Medulla oblongata (tissue), 1 donor: ENCODE measurements around the gene ZNF883.
"Not testable (repeated sequence)": the region's sequence is repeated elsewhere in the genome, so short reads cannot be mapped to it uniquely, and the experiment has no call there.

ENCODE experiments used
- DNase-seq: peaks from one replicate; pipeline ENCODE4 v3.0.0-alpha.2; 2015; ENCODE audit errors: extremely low spot score

Gene ZNF883

DNA sequence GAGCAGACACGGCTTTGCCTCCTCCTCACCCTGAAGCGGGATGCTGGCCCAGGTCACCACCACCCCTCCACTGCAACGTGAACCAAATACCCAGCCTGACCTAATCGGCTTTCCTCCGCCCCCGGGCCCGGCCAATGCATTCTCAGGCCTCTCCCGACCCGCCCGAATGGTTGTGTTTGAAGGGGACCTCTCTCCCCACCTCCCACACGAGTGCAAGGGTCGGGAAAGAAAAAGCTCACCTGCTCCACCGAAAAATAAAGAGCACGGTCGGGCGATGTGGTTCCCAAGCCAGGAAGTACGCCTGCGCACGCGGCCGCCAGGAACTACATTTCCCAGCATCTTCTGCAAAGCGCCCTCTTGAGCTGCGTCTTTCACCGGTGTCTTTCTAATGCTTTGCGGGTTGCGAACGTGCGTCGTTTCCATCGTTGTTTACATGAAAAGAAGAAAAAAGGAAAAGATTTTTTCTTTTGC lies at the start of gene ZNF883:
TSS of gene ZNF883 (minus strand) at position 282 of the 471 bp plus-strand sequence.
- peak; percentile 57 for DNase-seq

DNA sequence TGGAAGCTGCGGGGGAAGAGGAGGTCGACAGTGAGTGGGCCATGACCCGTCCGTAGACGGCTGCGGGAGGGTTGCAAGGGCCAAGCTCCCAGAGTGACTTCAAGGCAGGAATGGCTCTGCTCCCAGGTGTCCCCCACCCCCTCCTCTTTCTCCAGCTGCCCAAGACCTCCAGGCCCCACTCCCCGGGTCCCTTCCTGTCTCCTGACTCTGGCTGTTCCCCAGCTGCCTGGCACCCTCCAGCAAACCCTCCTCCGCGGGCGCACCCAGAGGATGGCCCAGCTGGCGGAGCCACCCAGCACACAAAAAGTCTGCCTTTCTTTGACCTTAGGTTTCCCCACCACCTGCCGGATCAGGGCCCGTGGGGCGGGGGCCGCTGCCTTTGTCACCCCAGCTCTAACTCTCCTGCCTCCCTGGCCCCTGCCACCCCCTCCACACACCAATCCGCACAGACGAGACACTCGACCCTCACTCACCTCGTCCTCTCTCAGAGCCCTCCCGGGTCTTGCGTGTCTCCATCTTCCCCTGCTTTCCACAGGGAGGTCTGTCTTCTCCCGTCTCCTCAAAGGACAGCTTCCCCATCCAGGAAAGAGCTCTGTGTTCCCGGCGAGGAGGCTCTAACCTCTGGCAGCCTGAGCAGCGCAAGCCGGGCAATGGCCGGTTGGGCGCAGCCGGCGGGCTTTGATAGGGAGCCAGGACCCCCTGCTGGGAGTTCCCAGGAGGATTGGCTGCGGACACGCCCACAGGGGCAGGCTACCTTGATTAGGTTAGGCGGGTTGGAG lies 49.3 kb upstream of the ZNF883 start:
- not testable (repeated sequence) for DNase-seq

DNA sequence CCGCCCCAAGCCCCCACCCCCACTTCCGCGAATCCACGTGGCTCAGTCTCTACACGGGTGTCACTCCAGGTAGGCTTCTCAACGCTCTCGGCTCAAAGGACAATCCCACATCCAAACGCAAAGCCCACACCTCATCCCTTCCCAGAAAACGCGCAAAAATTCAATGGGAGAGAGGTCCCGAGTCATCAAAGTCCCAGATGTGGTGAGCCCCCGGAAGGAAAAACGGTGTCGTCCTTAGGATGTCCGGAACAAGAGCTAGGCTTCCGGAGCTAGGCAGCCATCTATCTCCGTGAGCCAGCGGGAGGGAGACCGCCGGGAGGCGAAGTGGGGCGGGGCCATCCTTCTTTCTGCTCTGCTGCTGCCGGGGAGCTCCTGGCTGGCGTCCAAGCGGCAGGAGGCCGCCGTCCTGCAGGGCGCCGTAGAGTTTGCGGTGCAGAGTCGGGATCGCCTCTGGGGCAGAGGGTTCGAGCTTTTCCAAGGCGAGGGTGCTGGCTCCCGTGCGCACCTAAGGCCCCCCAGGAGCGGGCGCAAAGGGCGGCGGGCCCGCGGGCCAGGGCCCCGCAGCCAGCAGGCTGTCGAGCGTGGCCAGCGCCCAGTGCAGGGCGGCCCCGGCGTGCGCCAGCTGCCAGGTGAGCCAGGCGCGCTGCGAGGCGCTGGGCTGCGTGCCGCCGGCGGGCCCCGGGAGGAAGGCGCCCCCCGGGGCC lies 47.7 kb upstream of the ZNF883 start:
- not testable (repeated sequence) for DNase-seq

DNA sequence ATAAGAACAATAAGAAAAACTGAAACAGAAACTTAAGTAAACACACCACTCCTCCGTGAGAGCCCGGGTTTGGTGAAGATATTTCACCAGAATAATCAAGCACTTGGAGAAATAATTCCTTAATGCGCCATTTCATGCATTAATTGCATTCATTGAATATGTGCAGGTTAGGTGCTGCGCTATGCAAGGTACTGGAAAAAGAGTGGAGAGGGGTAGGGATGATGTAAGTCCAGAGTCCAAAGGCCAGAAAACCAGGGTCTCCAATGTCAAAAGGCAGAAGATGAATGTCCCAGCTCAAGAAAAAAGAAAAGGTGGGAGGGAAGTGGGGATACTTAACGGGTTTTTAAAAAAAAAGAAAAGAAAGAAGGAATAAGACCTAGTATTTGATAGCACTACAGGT lies 45.2 kb upstream of the ZNF883 start:
- DNase-seq, result peak; percentile 2

DNA sequence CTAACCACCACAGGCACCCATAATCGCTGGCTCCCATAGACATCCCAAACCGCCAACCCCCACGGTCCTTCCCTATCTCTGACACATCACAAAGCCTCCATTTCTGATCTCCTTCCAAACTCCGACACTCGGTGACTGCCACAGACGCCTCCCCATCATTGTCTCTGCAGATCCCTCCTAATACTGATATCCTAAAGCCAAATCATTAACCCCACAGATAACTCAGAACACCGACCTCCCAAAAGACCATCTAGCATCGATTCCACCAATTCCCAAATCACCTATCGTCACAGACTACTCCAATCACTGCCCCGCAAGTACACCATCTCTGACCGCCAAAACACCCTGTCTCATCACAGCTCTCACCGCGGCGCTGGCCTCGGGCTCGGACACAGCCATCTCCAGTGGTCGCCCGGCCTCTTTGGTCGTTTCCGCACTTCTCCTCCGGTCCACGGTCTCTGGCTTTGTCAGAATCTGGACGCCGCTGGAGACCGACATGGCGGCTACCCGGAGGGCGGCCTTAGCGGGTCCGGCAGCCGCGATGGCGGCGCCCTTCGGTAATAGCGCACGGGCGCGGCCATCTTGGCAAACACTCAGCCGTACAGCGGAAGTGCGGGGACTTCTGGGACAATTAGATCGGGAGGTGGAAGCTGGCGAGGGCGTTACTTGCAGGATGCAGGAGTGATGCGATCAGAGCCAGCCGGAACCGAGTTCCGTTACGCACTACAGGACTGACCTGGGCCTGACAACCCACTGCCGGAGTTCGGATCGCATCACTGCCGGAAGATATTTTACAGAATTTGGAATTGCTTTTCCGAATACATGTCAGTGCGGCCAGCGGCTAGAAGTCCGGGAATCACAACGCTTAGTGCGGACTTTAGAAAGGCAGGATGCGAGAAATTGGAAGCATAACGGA lies 44.5 kb upstream of the ZNF883 start, which contains the start of gene ZFP37:
TSS of gene ZFP37 (minus strand) at position 534 of the 916 bp plus-strand sequence. CDS start at position 498, 36 bp downstream.
- peak; percentile 96 for DNase-seq

DNA sequence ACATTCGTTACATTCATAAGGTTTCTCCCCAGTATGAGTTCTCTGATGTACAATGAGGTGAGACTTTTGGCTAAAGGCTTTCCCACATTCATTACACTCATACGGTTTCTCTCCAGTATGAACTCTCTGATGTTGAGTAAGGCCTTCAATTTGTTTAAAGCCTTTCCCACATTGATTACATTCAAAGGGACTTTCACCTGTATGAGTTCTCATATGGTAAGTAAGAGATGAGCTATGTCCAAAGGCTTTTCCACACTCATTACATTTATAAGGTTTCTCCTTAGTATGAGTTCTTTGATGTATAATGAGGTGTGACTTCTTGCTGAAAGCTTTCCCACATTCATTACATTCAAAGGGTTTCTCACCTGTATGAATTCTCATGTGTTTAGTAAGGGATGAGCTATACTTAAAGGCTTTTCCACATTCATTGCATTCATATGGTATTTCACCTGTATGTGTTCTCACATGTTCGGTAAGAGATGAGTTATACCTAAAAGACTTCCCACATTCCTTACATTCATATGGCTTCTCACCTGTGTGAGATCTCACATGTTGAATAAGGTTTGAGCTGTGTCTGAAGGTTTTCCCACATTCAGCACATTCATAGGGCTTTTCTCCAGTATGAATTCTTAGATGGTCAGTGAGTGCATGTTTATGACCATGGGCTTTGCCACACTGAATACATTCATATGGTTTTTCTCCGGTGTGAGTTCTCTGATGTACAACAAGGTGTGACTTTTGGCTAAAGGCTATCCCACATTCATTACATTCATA lies 31.1 kb upstream of the ZNF883 start:
- no peak for DNase-seq

DNA sequence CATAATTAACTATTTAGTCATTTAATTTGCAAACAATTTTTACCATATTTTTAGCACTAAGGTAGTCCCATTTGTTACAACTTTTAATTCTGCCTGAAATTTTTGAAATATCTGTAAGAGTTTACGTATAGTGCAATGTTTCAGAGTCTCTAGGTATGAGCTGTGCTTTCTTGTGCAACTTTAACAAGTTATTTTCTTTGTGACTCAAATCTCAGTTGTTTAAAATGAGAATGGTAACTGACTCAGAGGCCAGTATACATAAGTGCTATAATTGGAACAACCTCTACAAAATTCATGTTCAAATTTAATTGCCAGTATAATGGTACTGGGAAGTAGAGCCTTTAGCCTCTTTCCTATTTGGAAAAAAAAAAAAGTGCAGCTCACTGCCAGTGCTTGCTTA lies 14.2 kb upstream of the ZNF883 start:
- no peak for DNase-seq

DNA sequence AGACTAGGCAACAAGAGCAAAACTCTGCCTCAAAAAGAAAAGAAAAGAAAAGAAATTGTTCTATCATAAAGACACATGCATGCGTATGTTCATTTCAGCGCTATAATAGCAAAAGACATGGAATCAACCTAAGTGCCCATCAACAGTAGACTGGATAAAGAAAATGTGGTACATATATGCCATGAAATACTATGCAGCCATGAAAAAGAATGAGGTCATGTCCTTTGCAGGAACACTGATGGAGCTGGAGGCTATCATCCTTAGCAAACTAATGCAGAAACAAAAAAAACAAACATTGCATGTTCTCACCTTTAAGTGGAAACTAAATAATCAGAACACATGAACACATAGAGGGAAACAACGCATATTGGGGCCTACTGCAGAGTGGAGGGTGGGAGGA lies 6.3 kb upstream of the ZNF883 start:
- no peak for DNase-seq

DNA sequence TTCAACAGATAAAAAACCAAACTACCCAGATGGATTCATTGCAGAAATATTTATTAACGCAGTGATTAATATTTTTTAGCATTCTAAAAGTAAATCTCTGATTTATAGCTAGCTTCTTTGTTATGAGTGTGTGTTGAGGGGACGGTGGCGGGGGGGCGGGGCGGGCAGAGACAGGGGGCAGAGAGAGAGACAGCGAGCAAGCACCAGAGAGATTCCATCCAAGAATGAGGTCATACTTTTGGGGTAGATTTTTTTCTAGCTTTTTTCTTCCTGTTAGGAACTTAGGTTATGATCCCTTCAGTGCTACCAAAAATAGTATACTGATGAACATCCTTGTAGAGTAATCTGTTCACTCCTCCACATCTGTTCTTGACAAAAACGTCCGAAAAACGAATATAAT lies 500 bp upstream of the ZNF883 start:
- no peak for DNase-seq

DNA sequence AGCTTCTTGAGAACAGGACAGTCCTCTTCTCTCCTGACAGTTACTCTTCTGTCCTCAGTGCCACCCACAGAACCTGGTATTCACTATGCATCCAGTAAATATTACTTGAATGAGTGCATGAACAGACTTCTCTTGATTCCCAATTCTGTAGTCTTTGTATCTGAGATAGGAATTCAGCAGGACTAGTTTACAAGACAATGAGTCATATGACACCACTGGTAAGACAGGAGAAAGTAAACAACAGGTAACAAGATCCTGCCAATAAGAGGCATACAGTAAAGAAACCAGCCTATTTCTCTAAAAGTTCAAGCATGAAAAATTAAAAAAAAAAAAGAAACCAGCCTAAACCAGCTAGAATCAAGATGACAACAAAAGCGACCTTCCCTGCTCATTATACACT lies 6.2 kb downstream of the ZNF883 start:
- DNase-seq, result no peak

DNA sequence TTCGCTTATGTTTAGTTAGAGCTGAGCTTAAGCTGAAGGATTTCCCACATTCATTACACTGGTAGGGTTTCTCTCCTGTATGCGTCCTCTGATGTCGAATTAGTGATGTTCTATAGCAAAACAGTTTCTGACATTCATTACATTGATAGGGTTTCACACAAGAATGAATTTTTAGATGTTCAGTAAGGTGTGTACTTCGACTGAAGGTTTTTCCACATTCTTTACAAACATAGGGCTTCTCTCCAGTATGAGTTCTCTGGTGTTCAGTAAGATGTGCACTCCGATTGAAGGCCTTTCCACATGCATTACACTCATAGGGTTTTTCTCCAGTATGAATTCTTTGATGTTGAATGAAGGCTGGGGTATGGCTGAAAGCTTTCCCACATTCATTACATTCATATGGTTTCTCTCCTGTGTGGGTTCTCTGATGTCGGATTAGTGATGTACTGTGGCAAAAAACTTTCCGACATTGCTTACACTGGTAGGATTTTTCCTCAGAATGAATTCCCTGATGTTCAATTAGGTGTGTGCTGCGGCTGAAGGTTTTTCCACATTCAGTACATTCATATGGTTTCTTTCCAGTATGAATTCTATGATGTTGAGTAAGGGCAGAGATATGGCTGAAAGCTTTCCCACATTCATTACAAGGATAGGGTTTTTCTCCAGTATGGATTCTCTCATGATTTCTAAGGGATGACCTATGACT lies 14.6 kb downstream of the ZNF883 start:
- DNase-seq, result no peak

DNA sequence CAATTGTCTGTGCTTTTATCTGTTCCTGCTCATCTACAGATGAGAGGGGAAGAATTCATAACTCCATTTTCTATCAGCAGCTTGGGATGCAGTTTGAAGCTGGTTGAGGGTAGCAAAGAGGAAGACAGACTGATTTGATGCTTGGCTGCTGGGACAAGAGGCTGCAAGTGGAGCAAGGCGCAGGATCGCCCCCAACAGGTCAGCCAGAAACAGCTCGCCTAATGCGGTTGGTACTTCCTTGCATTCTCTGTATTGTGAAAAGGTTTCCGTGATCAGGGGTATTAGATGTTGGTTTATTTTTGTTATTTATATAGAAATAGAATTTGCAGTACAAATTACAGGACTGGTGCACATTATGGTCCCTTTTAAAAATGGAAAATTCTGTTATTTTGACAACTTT lies 40.6 kb downstream of the ZNF883 start:
- no peak for DNase-seq

DNA sequence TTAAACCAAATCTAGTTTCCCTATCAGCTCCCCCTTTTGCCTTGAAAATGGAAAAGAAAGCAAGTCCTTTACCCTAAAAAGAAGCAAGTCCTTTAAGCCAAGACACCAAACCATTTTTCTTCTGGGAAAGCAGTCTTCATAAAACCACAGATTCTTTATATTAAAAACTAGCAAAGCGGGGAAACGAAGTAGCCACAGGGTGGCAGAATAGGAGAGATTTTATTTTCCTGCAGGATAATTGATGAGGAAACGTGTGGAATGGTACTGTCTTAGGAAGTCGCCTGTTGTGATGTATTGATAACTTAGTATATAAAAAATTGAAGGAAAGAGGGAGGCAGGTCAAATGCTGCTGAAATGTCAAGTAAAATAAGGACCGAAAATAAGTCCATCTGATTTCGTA lies 41.1 kb downstream of the ZNF883 start:
- DNase-seq, result no peak

DNA sequence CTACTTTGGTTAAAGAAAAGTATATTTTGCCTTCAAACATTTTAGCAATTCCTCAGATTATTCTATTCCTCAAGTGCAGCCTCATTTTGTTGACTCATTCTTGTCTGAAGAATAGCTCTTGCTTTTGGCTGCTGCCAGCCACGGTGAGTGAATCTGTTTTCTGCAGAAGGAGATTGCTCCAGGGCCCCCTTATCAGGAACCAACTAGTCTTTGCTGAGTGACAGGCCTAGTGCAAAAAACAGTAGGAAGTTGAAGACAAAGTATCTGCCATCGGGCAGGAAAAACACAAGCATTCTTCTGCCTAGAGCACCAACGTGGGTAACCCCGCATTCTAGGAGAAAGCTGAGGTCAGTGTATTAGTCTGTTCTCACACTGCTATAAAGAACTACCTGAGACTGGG lies 42.3 kb downstream of the ZNF883 start:
- no peak for DNase-seq

DNA sequence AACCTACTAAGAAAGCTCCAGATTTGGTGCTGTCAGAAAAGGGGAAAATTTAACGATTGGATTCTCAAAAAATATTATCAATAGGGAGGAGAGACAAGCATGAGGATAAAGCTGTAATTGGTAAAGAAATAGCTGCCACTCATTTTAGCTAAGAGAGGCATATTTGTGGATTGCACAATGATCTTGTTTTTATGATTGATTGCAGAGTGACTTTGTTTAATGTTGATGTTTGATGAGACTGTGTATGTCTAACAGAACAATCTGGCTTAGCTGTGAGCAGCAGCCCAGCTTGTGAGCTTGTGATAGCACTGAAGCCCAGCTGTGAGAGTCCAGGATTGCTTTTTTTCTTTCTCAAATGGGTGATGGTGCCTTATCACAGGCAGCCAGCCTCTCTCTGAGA lies 56.4 kb downstream of the ZNF883 start:
- no peak for DNase-seq

DNA sequence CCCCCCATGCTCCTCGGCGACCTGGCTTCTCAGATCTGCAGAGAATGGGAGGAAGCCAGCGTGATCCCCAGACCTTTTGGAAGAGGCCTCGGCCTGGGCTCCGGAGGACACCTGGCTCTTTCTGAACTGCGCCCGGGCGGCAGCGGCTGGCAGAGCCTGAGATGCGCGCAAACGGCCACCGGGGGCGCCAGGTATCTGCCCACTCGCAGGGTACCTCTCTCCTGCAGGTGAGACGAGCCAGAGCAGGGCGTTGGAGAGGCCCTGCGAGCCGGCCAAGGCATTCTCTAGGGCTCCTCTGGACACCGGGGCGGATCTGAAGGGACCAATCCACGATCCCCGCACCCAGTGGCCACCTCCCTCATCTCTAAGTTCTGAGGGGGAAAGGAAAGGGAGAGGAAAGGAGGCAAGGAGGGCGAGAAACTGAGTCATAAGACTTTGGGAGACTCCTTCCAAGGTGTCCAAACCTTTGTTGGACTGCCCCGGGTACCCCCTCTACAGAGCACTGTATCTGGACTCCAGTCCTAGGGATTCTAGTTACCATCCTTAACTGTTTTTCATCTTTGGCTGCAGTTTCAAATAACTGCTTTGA lies 66.3 kb downstream of the ZNF883 start:
- no peak for DNase-seq

DNA sequence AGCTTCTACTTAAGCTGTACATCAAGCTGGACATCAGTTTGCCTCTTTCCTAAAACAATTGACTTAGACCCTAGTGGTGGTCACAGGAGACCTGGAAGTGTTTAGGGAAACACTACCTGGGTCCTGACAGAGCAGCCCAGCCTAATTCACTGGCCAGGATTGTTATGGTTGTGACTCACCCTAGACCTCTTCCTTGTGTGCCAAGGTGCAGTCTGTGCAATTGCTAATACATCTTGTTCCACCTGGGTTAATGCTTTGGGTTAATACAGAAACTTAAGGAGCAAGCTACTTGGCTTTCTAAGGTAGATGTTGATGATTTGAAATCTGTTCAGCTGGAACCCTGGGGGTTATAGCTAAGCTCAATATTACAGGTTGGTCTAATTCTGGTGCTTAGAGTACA lies 72.6 kb downstream of the ZNF883 start:
- DNase-seq, result no peak

DNA sequence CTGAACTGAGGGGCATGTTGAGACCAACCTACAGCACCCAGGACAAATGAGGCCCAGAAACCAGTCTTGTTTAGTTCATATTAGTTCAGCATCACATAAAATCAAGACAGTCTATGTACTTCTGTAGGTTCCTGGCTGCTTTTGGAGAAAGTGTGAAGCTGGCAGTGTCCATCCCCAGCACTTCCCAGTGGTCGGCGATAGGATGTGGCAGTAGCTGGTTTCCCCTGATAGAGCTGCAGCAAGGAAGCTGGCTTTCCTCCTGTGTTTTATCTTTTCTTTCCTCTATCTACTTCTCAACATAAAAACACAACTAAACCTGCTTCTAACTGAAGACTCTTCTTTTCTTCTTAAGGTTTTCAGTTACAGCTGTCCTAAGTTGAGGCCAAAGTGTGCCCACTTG lies 78.3 kb downstream of the ZNF883 start:
- DNase-seq, result no peak

DNA sequence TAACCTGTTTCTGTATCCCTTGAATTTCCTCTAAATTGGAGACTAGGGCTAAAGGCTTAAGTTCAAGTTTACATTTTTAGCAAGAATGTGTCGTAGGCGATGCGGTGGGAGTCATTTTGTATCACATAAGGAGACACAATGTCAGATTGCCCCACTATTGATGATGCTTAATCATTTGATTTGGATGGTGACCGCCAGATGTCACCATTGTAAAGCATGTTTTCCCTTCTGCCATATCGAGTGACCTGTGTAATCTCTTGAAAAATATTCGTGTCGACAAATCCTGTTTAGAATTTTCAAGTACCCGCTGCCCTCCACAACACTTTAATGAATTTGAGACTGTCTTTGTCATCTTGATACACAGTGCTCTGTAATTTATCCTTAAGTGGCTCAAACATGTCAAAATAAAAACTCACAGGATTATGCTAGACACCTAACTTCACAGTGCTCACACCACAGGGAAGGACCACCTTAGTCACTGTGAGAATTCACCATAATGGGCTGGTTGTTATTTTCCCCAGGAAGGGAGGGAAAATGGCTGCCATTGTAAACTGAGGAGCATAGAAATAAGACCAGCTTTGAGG lies 86.8 kb downstream of the ZNF883 start:
- peak; percentile 37 for DNase-seq

DNA sequence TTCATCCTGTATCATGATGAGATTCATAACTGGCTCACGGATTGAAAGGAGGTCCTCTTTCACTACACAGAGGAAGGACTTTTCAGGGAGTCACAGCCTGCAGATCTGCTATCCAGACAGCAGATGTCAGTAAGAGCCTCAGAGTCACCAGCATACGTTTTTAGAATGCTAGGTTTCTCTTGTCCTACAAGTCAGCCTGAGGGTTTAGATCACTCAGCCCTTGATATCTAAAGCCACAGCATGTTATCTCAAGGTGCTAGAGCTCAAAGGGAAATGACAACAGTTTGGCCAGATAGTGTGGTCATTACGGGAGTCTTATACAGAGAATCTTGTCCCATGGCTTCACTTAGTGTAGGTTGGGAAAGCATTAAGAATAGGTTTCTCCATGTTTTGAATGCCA lies 90.4 kb downstream of the ZNF883 start:
- peak; percentile 64 for DNase-seq
